Glutamatergic neuron (in vitro differentiated cells): Measurements from ENCODE around the gene CKS1B. TPM values are rescaled to one million over a fixed set of nuclear protein-coding genes. Genes with fewer than 3 reads are reported as not detected.

Experiments
- DNase-seq: peaks from one replicate; pipeline ENCODE4 v3.0.0; 2022
- H3K27ac Mint-ChIP-seq: one replicate; pipeline ENCODE4 v1.8.0; 2020; ENCODE audit warnings: mild to moderate bottlenecking, mixed read lengths, inconsistent platforms; ENCODE audit not compliant: unreplicated experiment
- H3K27me3 Mint-ChIP-seq: one replicate; pipeline ENCODE4 v1.8.0; 2020; ENCODE audit warnings: mild to moderate bottlenecking, moderate library complexity, mixed read lengths, inconsistent platforms; ENCODE audit not compliant: unreplicated experiment
- H3K36me3 Mint-ChIP-seq: one replicate; pipeline ENCODE4 v1.8.0; 2020; ENCODE audit warnings: mild to moderate bottlenecking, mixed read lengths, inconsistent platforms; ENCODE audit not compliant: unreplicated experiment
- H3K4me1 Mint-ChIP-seq: one replicate; pipeline ENCODE4 v1.8.0; 2020; ENCODE audit warnings: mild to moderate bottlenecking, low read depth, mixed read lengths, inconsistent platforms; ENCODE audit not compliant: unreplicated experiment
- H3K4me3 Mint-ChIP-seq: one replicate; pipeline ENCODE4 v1.8.0; 2020; ENCODE audit warnings: mild to moderate bottlenecking, mixed read lengths, inconsistent platforms; ENCODE audit not compliant: unreplicated experiment
- H3K9me3 Mint-ChIP-seq: one replicate; pipeline ENCODE4 v1.8.0; 2020; ENCODE audit warnings: mild to moderate bottlenecking, moderate library complexity, mixed read lengths, inconsistent platforms; ENCODE audit not compliant: unreplicated experiment
- total RNA-seq: library from RNA; stranded (reverse); fragmentation: NEBNext Ultra II Directional; extraction: Animal tissue kit (Norgen Biotek cat#: 25700); gene quantifications from one replicate; pipeline ENCODE4 v1.2.1, GENCODE V29; 2021; ENCODE audit not compliant: unreplicated experiment
- TF ChIP-seq, protein P1 (sequence below): fragments of 200-600 bp; sonication (generic); IDR thresholded peaks from one replicate; pipeline ENCODE4 v1.5.0; 2021; ENCODE audit not compliant: partially characterized antibody, unreplicated experiment

The CKS1B gene
- total RNA-seq, 1 donor from 2014 or later: 22.8 TPM

DNA sequence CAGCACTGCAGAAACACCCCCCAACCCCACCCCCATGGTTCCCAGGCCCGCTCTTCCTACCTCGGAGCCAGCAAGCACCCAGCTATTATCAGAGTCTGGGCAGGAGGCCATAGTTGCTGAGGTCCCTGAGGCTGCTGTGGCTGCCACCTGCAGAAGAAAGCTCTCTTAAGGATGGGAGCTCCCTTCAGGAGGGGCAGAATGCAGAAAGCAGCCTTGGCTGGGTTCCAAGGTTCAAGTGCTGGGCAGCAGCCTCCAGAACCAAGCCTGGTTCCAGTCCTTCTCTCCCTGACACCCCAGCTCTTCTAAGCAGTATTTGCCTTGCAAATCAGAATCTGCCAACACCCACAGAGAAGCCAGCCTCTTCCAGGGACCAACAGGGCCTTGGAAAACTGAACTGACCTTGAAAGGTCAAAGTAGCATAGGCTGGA, 20.9 kb upstream of the CKS1B start:
- Mint-ChIP-seq H3K4me1 (peaks cover 48% of the 10 kb centered on the region), H3K9me3 (peaks cover 10% of the 10 kb centered on the region), H3K36me3 (no peaks in the 10 kb centered on the region), H3K4me3 (peak overlapping the region; percentile 64), H3K27me3 (peaks cover 10% of the 10 kb centered on the region), H3K27ac (no peak overlapping the region)
- TF ChIP-seq, protein P1, sequence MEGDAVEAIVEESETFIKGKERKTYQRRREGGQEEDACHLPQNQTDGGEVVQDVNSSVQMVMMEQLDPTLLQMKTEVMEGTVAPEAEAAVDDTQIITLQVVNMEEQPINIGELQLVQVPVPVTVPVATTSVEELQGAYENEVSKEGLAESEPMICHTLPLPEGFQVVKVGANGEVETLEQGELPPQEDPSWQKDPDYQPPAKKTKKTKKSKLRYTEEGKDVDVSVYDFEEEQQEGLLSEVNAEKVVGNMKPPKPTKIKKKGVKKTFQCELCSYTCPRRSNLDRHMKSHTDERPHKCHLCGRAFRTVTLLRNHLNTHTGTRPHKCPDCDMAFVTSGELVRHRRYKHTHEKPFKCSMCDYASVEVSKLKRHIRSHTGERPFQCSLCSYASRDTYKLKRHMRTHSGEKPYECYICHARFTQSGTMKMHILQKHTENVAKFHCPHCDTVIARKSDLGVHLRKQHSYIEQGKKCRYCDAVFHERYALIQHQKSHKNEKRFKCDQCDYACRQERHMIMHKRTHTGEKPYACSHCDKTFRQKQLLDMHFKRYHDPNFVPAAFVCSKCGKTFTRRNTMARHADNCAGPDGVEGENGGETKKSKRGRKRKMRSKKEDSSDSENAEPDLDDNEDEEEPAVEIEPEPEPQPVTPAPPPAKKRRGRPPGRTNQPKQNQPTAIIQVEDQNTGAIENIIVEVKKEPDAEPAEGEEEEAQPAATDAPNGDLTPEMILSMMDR: no peak
- DNase-seq: no peak

- Mint-ChIP-seq H3K4me1 (peaks cover 48% of the 10 kb centered on the region), H3K4me3 (peak overlapping the region; percentile 99), H3K27ac (peak overlapping the region; percentile 97)
These were observed 19.9 kb upstream of the CKS1B start for GRCh38 chr1:154954541-154954940.

DNA sequence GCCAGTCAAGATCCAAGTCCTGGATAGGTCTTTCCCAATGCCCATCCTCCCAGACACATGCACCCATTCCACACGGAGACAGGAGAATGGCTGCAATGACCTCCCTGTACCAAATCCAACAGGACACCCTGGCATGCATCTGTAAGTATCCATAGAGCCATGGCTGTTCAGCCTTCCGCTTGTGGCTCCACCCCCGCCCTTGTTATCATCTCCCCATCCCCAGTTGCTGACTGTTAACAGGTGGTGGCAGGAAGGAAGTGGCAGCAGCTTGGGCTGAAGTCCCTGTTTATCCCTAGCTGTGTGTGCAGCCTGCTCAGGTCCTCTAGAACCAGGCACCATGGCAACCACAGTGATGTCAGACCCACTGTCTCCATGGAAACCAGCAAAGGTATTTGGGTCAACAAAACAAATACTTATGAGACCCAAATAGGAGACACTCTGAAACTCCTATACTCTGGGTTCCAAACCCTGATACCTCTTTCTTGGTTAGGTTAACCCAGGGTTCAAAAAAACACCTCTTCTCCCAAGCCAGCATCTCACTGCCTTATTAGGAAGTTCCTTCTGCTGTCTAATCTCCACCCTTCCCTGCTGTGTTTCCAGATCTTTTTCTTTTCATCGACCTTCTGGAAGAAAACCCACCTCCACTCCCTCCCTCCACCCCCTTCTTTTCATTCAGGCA, 19.3 kb upstream of the CKS1B start:
- H3K36me3 Mint-ChIP-seq: no peaks in the 10 kb centered on the region
- TF ChIP-seq, protein P1: no peak
- peaks cover 10% of the 10 kb centered on the region for H3K9me3 Mint-ChIP-seq
- peaks cover 9% of the 10 kb centered on the region for H3K27me3 Mint-ChIP-seq
- peaks cover 48% of the 10 kb centered on the region for H3K4me1 Mint-ChIP-seq
- H3K4me3 Mint-ChIP-seq: peak overlapping the region; percentile 99
- peak; percentile 60 for DNase-seq
- peak overlapping the region; percentile 97 for H3K27ac Mint-ChIP-seq

More at GRCh38 chr1:154954541-154954940, 19.9 kb upstream of the CKS1B start:
- DNase-seq: no peak
- TF ChIP-seq, protein P1: no peak
- Mint-ChIP-seq H3K9me3 (peaks cover 10% of the 10 kb centered on the region), H3K36me3 (no peaks in the 10 kb centered on the region), H3K27me3 (peaks cover 9% of the 10 kb centered on the region)

- H3K27me3 Mint-ChIP-seq: peaks cover 6% of the 10 kb centered on the region
- no peaks in the 10 kb centered on the region for H3K36me3 Mint-ChIP-seq
- DNase-seq: peak; percentile 68
- peaks cover 52% of the 10 kb centered on the region for H3K4me1 Mint-ChIP-seq
- peaks cover 10% of the 10 kb centered on the region for H3K9me3 Mint-ChIP-seq
- H3K27ac Mint-ChIP-seq: peak within 1 kb of the TSS; percentile 97
- TF ChIP-seq, protein P1: no peak
- H3K4me3 Mint-ChIP-seq: peak within 1 kb of the TSS; percentile 99
These were observed 18.6 kb upstream of the CKS1B start, which contains the start of gene PBXIP1 for GRCh38 chr1:154955718-154956543. Gene PBXIP1, minus strand, starts transcription at chr1:154956099. Its CDS starts 2,378 bp downstream, at chr1:154953721.
